GM19099 (cell line): Measurements from ENCODE around the gene BCO2.

Source experiments
- POLR2A ChIP-seq: IDR thresholded peaks from 3 replicates; pipeline ENCODE4 v1.6.1; 2011; ENCODE audit warnings: low read depth; ENCODE audit not compliant: insufficient read length; ENCODE audit errors: extremely low read depth

Gene BCO2

GRCh38 chr11:112174789-112175598 is at the start of gene BCO2:
Gene BCO2, plus strand, starts transcription at chr11:112175512. Its CDS starts 90 bp downstream, at chr11:112175602.
- TF ChIP-seq POLR2A: no peak

GRCh38 chr11:112127056-112127455 is 48.3 kb upstream of the BCO2 start:
- no peak for TF ChIP-seq POLR2A

- TF ChIP-seq POLR2A: no peak
Observed at GRCh38 chr11:112128483-112129121, 46.7 kb upstream of the BCO2 start.

GRCh38 chr11:112129656-112130055 is 45.7 kb upstream of the BCO2 start:
- no peak for TF ChIP-seq POLR2A

- no peak for TF ChIP-seq POLR2A
Observed at GRCh38 chr11:112132737-112133136, 42.6 kb upstream of the BCO2 start.

GRCh38 chr11:112134473-112134872 is 40.8 kb upstream of the BCO2 start:
- no peak for TF ChIP-seq POLR2A

GRCh38 chr11:112143597-112143996 is 31.7 kb upstream of the BCO2 start:
- TF ChIP-seq POLR2A: no peak

GRCh38 chr11:112150517-112150916 is 24.8 kb upstream of the BCO2 start:
- no peak for TF ChIP-seq POLR2A

GRCh38 chr11:112156153-112156955 is 19.0 kb upstream of the BCO2 start:
- no peak for TF ChIP-seq POLR2A

- TF ChIP-seq POLR2A: no peak
Observed at GRCh38 chr11:112156956-112157766, 18.2 kb upstream of the BCO2 start.

GRCh38 chr11:112159098-112160065 is 15.9 kb upstream of the BCO2 start:
- no peak for TF ChIP-seq POLR2A

- TF ChIP-seq POLR2A: no peak
Observed at GRCh38 chr11:112160091-112160848, 15.0 kb upstream of the BCO2 start.

- TF ChIP-seq POLR2A: no peak
Observed at GRCh38 chr11:112161012-112161411, 14.3 kb upstream of the BCO2 start.
